Hematopoietic multipotent progenitor cell treated with erythropoietin and hydrocortisone succinate and interleukin-3 and kit ligand, for 8 days (in vitro differentiated cells): ENCODE measurements around the gene MCC.
"Not testable (repeated sequence)": the region's sequence is repeated elsewhere in the genome, so short reads cannot be mapped to it uniquely, and the experiment has no call there.

Experiments
- DNase-seq: peaks from one replicate; pipeline ENCODE4 v3.0.0-alpha.2; 2015

The MCC gene

GRCh38 chr5:113405530-113405929, 82.7 kb downstream of the MCC start:
- no peak for DNase-seq

- no peak for DNase-seq
Observed at GRCh38 chr5:113404269-113404668, 84.0 kb downstream of the MCC start.

- not testable (repeated sequence) for DNase-seq
Observed at GRCh38 chr5:113397986-113398385, 90.3 kb downstream of the MCC start.

GRCh38 chr5:113397046-113397445, 91.2 kb downstream of the MCC start:
- DNase-seq, result no peak

- no peak for DNase-seq
Observed at GRCh38 chr5:113394658-113395057, 93.6 kb downstream of the MCC start.

GRCh38 chr5:113390224-113390623, 98.0 kb downstream of the MCC start:
- DNase-seq, result no peak

GRCh38 chr5:113389116-113389515, 99.1 kb downstream of the MCC start:
- DNase-seq, result no peak

GRCh38 chr5:113387844-113388243, 100.4 kb downstream of the MCC start:
- DNase-seq, result no peak

- DNase-seq, result no peak
Observed at GRCh38 chr5:113384782-113385285, 103.4 kb downstream of the MCC start.

- DNase-seq, result no peak
Observed at GRCh38 chr5:113382731-113383130, 105.5 kb downstream of the MCC start.

- no peak for DNase-seq
Observed at GRCh38 chr5:113381791-113382190, 106.5 kb downstream of the MCC start.

GRCh38 chr5:113380807-113381326, 107.4 kb downstream of the MCC start:
- no peak for DNase-seq

- DNase-seq, result peak; percentile 17
Observed at GRCh38 chr5:113379936-113380806, 108.1 kb downstream of the MCC start.

GRCh38 chr5:113378959-113379541, 109.2 kb downstream of the MCC start:
- DNase-seq, result peak; percentile 55

- no peak for DNase-seq
Observed at GRCh38 chr5:113378514-113378913, 109.7 kb downstream of the MCC start.

GRCh38 chr5:113378081-113378480, 110.2 kb downstream of the MCC start:
- DNase-seq, result no peak

GRCh38 chr5:113376640-113377039, 111.6 kb downstream of the MCC start:
- no peak for DNase-seq

- no peak for DNase-seq
Observed at GRCh38 chr5:113375480-113376060, 112.7 kb downstream of the MCC start.

GRCh38 chr5:113373426-113373825, 114.8 kb downstream of the MCC start:
- DNase-seq, result no peak

- no peak for DNase-seq
Observed at GRCh38 chr5:113371721-113372196, 116.5 kb downstream of the MCC start.

- DNase-seq, result no peak
Observed at GRCh38 chr5:113367586-113367985, 120.7 kb downstream of the MCC start.

GRCh38 chr5:113364466-113364865, 123.8 kb downstream of the MCC start:
- DNase-seq, result no peak

GRCh38 chr5:113361701-113362100, 126.6 kb downstream of the MCC start:
- no peak for DNase-seq

- no peak for DNase-seq
Observed at GRCh38 chr5:113359419-113359818, 128.8 kb downstream of the MCC start.
